PC-9 (cell line): ENCODE data around the gene ECSCR. TPM values are rescaled to one million over a fixed set of nuclear protein-coding genes. Genes with fewer than 3 reads are reported as not detected.
"Not testable (repeated sequence)": the region's sequence is repeated elsewhere in the genome, so short reads cannot be mapped to it uniquely, and the experiment has no call there.

Experiments
- BruUV-seq: library from RNA; stranded (reverse); fragments of 400-500 nt; replicated peaks from 2 replicates; lab custom pipeline; 2021; lab: Mats Ljungman, UMichigan
- CTCF ChIA-PET: fragments of 300-600 bp; sonication (Branson Sonifier 250); formaldehyde crosslinking; loops from one replicate; lab custom pipeline; 2022; ENCODE audit warnings: antibody characterized with exemption; lab: Charles Lee
- POLR2A ChIA-PET: fragments of 300-600 bp; sonication (Branson Sonifier 250); formaldehyde crosslinking; loops from one replicate; lab custom pipeline; 2022; ENCODE audit warnings: antibody characterized with exemption; ENCODE audit not compliant: unreplicated experiment; lab: Charles Lee
- DNase-seq, 2 experiments: peaks; one replicate each; pipeline versions ENCODE4 v3.0.0 to v3.0.0-alpha.2; 2015 to 2022; ENCODE audit warnings: mixed read lengths in 1 of 2
- H2AFZ ChIP-seq: fragments of 200-600 bp; sonication (generic); 2 replicates; pipeline ENCODE4 v1.8.1; 2017; ENCODE audit warnings: antibody characterized with exemption
- H3F3A ChIP-seq: fragments of 200-600 bp; sonication (generic); 2 replicates; pipeline ENCODE4 v1.8.1; 2017; ENCODE audit warnings: antibody characterized with exemption, mild to moderate bottlenecking, low read depth; ENCODE audit not compliant: insufficient read depth
- H3K27ac ChIP-seq: fragments of 200-600 bp; sonication (generic); 2 replicates; pipeline ENCODE4 v1.6.1; 2016; ENCODE audit warnings: mixed run types
- H3K27me3 ChIP-seq: fragments of 200-600 bp; sonication (generic); 2 replicates; pipeline ENCODE4 v1.6.1; 2016; ENCODE audit warnings: low read depth, mixed run types; ENCODE audit not compliant: insufficient read depth
- H3K36me3 ChIP-seq: fragments of 200-600 bp; sonication (generic); 2 replicates; pipeline ENCODE4 v1.6.1; 2016; ENCODE audit warnings: low read depth, mixed run types
- H3K4me1 ChIP-seq: fragments of 200-600 bp; sonication (generic); replicated peaks from 2 replicates; pipeline ENCODE4 v1.6.1; 2016; ENCODE audit warnings: mixed run types; ENCODE audit not compliant: insufficient read depth
- H3K4me2 ChIP-seq: fragments of 200-600 bp; sonication (generic); 2 replicates; pipeline ENCODE4 v1.6.1; 2017; ENCODE audit warnings: mixed run types
- H3K4me3 ChIP-seq: fragments of 200-600 bp; sonication (generic); 2 replicates; pipeline ENCODE4 v1.6.1; 2016; ENCODE audit warnings: mixed run types
- H3K79me2 ChIP-seq: fragments of 200-600 bp; sonication (generic); 2 replicates; pipeline ENCODE4 v1.6.1; 2017; ENCODE audit warnings: low read depth, mixed run types
- H3K9me2 ChIP-seq: fragments of 200-600 bp; sonication (generic); 2 replicates; pipeline ENCODE4 v1.8.1; 2017; ENCODE audit warnings: mild to moderate bottlenecking; ENCODE audit not compliant: insufficient read depth
- H3K9me3 ChIP-seq: fragments of 200-600 bp; sonication (generic); 2 replicates; pipeline ENCODE4 v1.8.1; 2016; ENCODE audit warnings: low read depth; ENCODE audit not compliant: insufficient read depth
- H4K20me1 ChIP-seq: fragments of 200-600 bp; sonication (generic); 2 replicates; pipeline ENCODE4 v1.8.1; 2017; ENCODE audit not compliant: insufficient read depth
- CTCF ChIP-seq: fragments of 200-600 bp; sonication (generic); conservative IDR thresholded peaks from 2 replicates; pipeline ENCODE4 v1.6.1; 2017; ENCODE audit warnings: mixed run types, antibody characterized with exemption, mild to moderate bottlenecking, moderate library complexity
- EZH2 ChIP-seq: fragments of 200-600 bp; sonication (generic); IDR thresholded peaks from 2 replicates; pipeline ENCODE4 v1.8.0; 2017; ENCODE audit warnings: antibody characterized with exemption, low read depth
- intact Hi-C: fragments of 100-400 bp; cut with micrococcal nuclease; formaldehyde crosslinking; loops from one replicate; pipeline ENCODE4 v1.10.0; 2022; ENCODE audit not compliant: unreplicated experiment
- total RNA-seq: library from RNA; stranded (reverse); gene quantifications from 2 replicates; pipeline ENCODE4 v1.2.3, GENCODE V29; 2021

ECSCR gene
- total RNA-seq, 1 experiment from 2014 or later: not detected

GRCh38 chr5:139486201-139486600 is 23.7 kb upstream of the ECSCR start:
- no peak overlapping the region for H3K4me2 ChIP-seq
- no peaks in the 10 kb centered on the region for H3K27me3 ChIP-seq
- no peaks in the 10 kb centered on the region for H3K36me3 ChIP-seq
- H3K9me2 ChIP-seq: no peaks in the 10 kb centered on the region
- no TSS peak for BruUV-seq
- no peak overlapping the region for H3K4me3 ChIP-seq
- ChIA-PET POLR2A (no interaction called here), CTCF (no interaction called here)
- H3K79me2 ChIP-seq: no peaks in the 10 kb centered on the region
- no peak overlapping the region for H3K27ac ChIP-seq
- no peaks in the 10 kb centered on the region for H3K9me3 ChIP-seq
- intact Hi-C loops: no loop called here
- no peaks in the 10 kb centered on the region for H4K20me1 ChIP-seq
- peaks cover 22% of the 10 kb centered on the region for H3K4me1 ChIP-seq
- DNase-seq: no peak
- H2AFZ ChIP-seq: no peak overlapping the region
- TF ChIP-seq CTCF (no peak), EZH2 (no peak)
- H3F3A ChIP-seq: peaks cover 31% of the 10 kb centered on the region

GRCh38 chr5:139482890-139483208 is 20.3 kb upstream of the ECSCR start:
- intact Hi-C loops: loop anchor here (1.0 kb wide), 1 partner anchor 30 kb away; no protein-coding TSS in a partner anchor
- H3K4me2 ChIP-seq: peak overlapping the region; percentile 76
- POLR2A ChIA-PET: interaction anchor here (0.5 to 1.1 kb wide), 6 partner anchors 13 to 220 kb away, joined by 3 to 7 read pairs (median 3); partner anchors contain the start of gene DNAJC18

GRCh38 chr5:139482050-139482889 is 19.7 kb upstream of the ECSCR start, which contains the start of gene STING1:
TSS of gene STING1 (minus strand) at chr5:139482758. CDS start at chr5:139481704, 1,054 bp downstream.
- peak within 1 kb of the TSS; percentile 76 for H3K4me2 ChIP-seq

More at GRCh38 chr5:139482890-139483208, 20.3 kb upstream of the ECSCR start:
- Histone ChIP-seq H2AFZ (peak overlapping the region; percentile 79), H3K4me3 (peak overlapping the region; percentile 39; the same call in 1 of the 2 replicates), H3K4me1 (peaks cover 28% of the 10 kb centered on the region), H3F3A (peaks cover 31% of the 10 kb centered on the region), H3K27ac (peak overlapping the region; percentile 80)
- CTCF ChIA-PET, H3K79me2 ChIP-seq, H3K9me3 ChIP-seq, H3K27me3 ChIP-seq, BruUV-seq, H3K9me2 ChIP-seq, DNase-seq, H3K36me3 ChIP-seq, H4K20me1 ChIP-seq: not testable (repeated sequence)

More at GRCh38 chr5:139482050-139482889, 19.7 kb upstream of the ECSCR start, which contains the start of gene STING1:
- Histone ChIP-seq H3K4me3 (peak within 1 kb of the TSS; percentile 39; the same call in 1 of the 2 replicates), H3K4me1 (peaks cover 28% of the 10 kb centered on the region), H4K20me1 (no peaks in the 10 kb centered on the region), H3K36me3 (no peaks in the 10 kb centered on the region), H3K9me2 (no peaks in the 10 kb centered on the region), H3K9me3 (no peaks in the 10 kb centered on the region), H2AFZ (peak within 1 kb of the TSS; percentile 79), H3K27ac (peak within 1 kb of the TSS; percentile 80), H3K79me2 (no peaks in the 10 kb centered on the region), H3F3A (peaks cover 31% of the 10 kb centered on the region), H3K27me3 (no peaks in the 10 kb centered on the region)
- no peak for TF ChIP-seq CTCF
- no peak for TF ChIP-seq EZH2
- TSS peak; percentile 74 for BruUV-seq
- ChIA-PET CTCF (interaction anchor here (0.6 to 1.4 kb wide), 3 partner anchors 31 to 78 kb away, joined by 3 to 6 read pairs (median 3); no protein-coding TSS in a partner anchor), POLR2A (interaction anchor here (0.5 to 1.1 kb wide), 10 partner anchors 13 to 220 kb away, joined by 3 to 8 read pairs (median 4); partner anchors contain the start of genes DNAJC18 and MATR3)
- intact Hi-C loops: loop anchor here (1.0 kb wide), 1 partner anchor 31 kb away; no protein-coding TSS in a partner anchor
- peak; percentile 86 to 94 for DNase-seq
